GM12875 (cell line): Measurements from ENCODE around the gene ZBTB7C.
A peak's percentile ranks its signal among the peaks of the same experiment; 100 is the strongest.

Experiments
- H3K4me3 ChIP-seq: one replicate; pipeline ENCODE4 v1.5.1; 2011; ENCODE audit warnings: low read depth, low read length, control low read depth
- CTCF ChIP-seq: IDR thresholded peaks from 2 replicates; pipeline ENCODE4 v1.5.1; 2011; ENCODE audit warnings: low read depth, mild to moderate bottlenecking, control low read depth, inconsistent platforms, low read length, moderate library complexity, borderline replicate concordance; ENCODE audit not compliant: insufficient read depth

The ZBTB7C gene

GRCh38 chr18:48433541-48433940 is 24.4 kb upstream of the ZBTB7C start:
- TF ChIP-seq CTCF = no peak
- H3K4me3 ChIP-seq = no peak overlapping the region

DNA sequence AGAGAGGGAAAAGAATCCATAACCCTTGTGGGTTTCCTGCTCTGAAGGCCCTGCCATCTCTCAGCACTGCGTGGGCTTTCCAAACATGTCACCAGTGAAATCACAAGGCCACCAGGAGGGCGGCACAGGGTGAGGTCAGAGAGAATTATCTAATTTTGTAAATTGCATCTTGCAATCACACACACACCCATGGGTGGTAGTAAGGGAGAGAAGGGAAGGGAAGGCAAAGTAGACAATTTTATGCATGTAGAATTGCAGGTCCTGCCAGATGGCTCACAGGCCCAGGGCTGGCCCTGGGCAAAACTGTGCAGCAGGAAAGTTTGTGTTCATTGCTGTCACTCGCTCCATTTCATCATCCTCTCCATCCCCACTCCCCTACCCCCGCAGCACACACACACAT is 21.0 kb upstream of the ZBTB7C start:
- no peak for TF ChIP-seq CTCF
- H3K4me3 ChIP-seq = no peak overlapping the region

DNA sequence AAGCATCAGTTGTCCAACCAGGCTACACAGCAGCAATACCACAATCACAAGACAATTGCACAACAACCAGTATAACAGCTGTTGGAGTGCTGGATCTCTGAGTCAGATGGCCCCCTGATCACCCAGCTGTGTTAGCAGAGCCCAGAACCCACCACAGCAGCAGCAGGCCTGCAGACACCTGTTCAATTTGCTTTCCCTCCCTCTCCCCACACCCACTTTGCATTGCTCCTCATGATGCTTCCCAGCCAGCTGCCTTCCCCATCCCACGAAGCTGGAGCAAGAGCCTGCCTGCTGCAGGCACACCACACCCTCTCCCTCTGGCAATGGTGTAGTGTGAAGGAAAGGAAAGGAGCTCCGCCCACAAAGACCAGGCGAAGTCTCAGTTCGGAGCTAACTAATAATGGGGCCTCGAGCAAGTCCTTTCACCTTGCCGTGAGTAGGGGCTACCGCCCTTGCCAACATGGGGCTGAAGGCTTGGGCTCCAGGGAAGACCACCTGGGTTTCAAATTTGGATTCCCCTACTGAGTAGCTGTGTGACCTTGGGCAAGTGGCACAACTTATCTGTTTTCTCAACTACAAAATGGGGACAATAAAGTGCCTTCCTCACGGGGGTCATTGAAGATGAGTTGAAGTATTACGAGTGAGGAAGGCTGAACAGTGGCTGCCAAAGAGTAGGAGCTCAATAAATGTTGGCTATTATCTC is 19.4 kb upstream of the ZBTB7C start:
- no peak for TF ChIP-seq CTCF
- H3K4me3 ChIP-seq = no peak overlapping the region

DNA sequence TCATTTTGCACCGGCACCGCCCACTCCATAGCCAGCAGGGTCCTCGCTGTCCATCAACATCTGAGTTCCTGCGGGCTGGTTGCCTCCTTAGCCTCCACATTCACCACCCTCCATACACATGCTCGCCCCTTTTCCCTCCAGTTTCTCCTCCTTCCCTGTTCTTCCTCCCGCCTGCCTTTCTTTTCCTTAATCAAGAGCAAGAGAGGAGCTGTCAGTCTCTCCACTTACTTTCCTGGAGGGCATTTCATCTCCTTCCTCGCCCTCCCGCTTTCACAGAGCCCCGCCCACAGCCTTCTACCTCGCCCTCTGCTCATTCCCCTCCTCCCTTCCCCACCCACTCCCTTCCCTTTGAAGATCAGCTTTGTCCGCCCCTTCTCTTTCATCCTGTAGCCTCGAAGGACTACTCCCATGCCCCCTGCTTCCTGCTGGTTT is 13.8 kb upstream of the ZBTB7C start:
- TF ChIP-seq CTCF = no peak
- no peak overlapping the region for H3K4me3 ChIP-seq

DNA sequence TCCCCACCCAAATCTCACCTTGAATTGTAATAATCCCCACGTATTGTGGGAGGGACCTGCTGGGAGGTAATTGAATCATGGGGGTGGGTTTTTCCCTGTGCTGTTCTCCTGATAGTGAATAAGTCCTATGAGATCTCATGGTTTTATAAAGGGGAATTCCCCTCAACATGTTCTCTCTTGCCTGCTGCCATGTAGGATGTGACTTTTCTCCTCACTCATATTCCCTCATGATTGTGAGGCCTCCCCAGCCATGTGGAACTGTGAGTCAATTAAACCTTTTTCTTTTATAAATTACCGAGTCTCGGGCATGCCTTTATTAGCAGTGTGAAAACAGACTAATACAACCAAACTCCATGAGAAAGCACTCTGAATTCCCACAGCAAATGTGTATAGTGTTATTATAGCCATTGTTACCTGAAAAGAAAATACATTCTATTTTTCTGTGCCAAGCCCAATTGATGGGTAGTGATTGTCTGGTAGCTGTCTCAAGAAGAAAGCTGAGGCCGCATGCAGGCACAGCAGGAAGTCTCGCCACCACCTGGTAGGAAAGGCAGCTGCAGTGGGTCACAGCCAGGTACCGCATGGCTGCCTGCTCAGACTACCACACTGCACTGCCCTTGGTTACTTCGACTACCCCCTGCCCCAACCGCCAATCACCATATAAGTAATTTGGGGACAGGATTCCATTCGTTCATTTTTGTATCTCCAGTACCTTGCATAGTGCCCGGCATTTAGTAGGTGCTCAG is 10.3 kb upstream of the ZBTB7C start:
- H3K4me3 ChIP-seq = no peak overlapping the region
- TF ChIP-seq CTCF = 0 out of 2 replicates have a peak, but pooled peaks have one; percentile 15

GRCh38 chr18:48418539-48419276 is 9.5 kb upstream of the ZBTB7C start:
- H3K4me3 ChIP-seq = no peak overlapping the region

More at GRCh38 chr18:48418539-48419276, 9.5 kb upstream of the ZBTB7C start:
- TF ChIP-seq CTCF = no peak
